ENCODE data around the gene ADGRE2.

GRCh38 chr19:14728595-14728994, 49.8 kb downstream of the ADGRE2 start:
- TF ChIP-seq, protein P1, sequence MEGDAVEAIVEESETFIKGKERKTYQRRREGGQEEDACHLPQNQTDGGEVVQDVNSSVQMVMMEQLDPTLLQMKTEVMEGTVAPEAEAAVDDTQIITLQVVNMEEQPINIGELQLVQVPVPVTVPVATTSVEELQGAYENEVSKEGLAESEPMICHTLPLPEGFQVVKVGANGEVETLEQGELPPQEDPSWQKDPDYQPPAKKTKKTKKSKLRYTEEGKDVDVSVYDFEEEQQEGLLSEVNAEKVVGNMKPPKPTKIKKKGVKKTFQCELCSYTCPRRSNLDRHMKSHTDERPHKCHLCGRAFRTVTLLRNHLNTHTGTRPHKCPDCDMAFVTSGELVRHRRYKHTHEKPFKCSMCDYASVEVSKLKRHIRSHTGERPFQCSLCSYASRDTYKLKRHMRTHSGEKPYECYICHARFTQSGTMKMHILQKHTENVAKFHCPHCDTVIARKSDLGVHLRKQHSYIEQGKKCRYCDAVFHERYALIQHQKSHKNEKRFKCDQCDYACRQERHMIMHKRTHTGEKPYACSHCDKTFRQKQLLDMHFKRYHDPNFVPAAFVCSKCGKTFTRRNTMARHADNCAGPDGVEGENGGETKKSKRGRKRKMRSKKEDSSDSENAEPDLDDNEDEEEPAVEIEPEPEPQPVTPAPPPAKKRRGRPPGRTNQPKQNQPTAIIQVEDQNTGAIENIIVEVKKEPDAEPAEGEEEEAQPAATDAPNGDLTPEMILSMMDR (IDR thresholded peaks at IDR 0.05) = no peak
- no peak for TF ChIP-seq POLR2A (IDR thresholded peaks at IDR 0.05)

All from esophagus squamous epithelium (tissue), 4 donors.